IMR-90 (cell line): Measurements from ENCODE around the gene ISM1. TPM values are rescaled to one million over a fixed set of nuclear protein-coding genes. Genes with fewer than 3 reads are reported as not detected.
A peak's percentile ranks its signal among the peaks of the same experiment; 100 is the strongest.

Experiments
- ATAC-seq: fragments of 200-7000 bp; cut with Tn5 transposase; 2 replicates; pipeline ENCODE4 v1.9.1; 2020; ENCODE audit warnings: low read depth, mild to moderate bottlenecking, moderate library complexity
- BruUV-seq: library from RNA; stranded (reverse); fragments of 400-500 nt; replicated peaks from 2 replicates; lab custom pipeline; 2021; lab: Mats Ljungman, UMichigan
- CTCF ChIA-PET: fragments of 300-600 bp; formaldehyde crosslinking; extraction: SDS; loops from one replicate; lab custom pipeline; 2021; ENCODE audit warnings: antibody characterized with exemption; lab: Yijun Ruan, JAX
- POLR2A ChIA-PET: fragments of 300-600 bp; sonication (Branson Sonifier 250); formaldehyde crosslinking; loops from one replicate; lab custom pipeline; 2022; ENCODE audit warnings: antibody characterized with exemption; ENCODE audit not compliant: unreplicated experiment; lab: Charles Lee
- DNase-seq: peaks from one replicate; pipeline ENCODE4 v3.0.0; 2013
- H2AFZ ChIP-seq: replicated peaks from 2 replicates; pipeline ENCODE3; 2013; ENCODE audit warnings: low read length, mild to moderate bottlenecking; ENCODE audit not compliant: poor library complexity
- H2AK5ac ChIP-seq: 2 replicates; pipeline ENCODE4 v1.6.1; 2013; ENCODE audit warnings: low read depth, low read length, inconsistent platforms
- H2AK9ac ChIP-seq: replicated peaks from 2 replicates; pipeline ENCODE3; 2013; ENCODE audit warnings: mild to moderate bottlenecking, low read depth, low read length, moderate library complexity; ENCODE audit not compliant: poor library complexity
- H2BK120ac ChIP-seq: 2 replicates; pipeline ENCODE4 v1.6.1; 2013; ENCODE audit warnings: low read depth, low read length, inconsistent platforms
- H2BK15ac ChIP-seq: 3 replicates; pipeline ENCODE4 v1.6.1; 2013; ENCODE audit warnings: low read depth, low read length, inconsistent platforms
- H2BK20ac ChIP-seq: 2 replicates; pipeline ENCODE4 v1.6.1; 2013; ENCODE audit warnings: low read depth, mild to moderate bottlenecking, inconsistent platforms, low read length, moderate library complexity
- H2BK5ac ChIP-seq: 2 replicates; pipeline ENCODE4 v1.6.1; 2013; ENCODE audit warnings: mild to moderate bottlenecking, low read depth, low read length, inconsistent platforms; ENCODE audit not compliant: poor library complexity, severe bottlenecking
- H3K14ac ChIP-seq: replicated peaks from 2 replicates; pipeline ENCODE4 v1.6.1; 2013; ENCODE audit warnings: low read depth, low read length, inconsistent platforms
- H3K18ac ChIP-seq: 2 replicates; pipeline ENCODE4 v1.6.1; 2013; ENCODE audit warnings: low read depth, low read length, control low read depth
- H3K23ac ChIP-seq: 2 replicates; pipeline ENCODE4 v1.6.1; 2013; ENCODE audit warnings: low read depth, low read length, inconsistent platforms
- H3K27ac ChIP-seq: 2 replicates; pipeline ENCODE4 v1.5.1; 2013; ENCODE audit warnings: mild to moderate bottlenecking, control low read depth, low read length; ENCODE audit not compliant: insufficient read depth
- H3K27me3 ChIP-seq: 2 replicates; pipeline ENCODE4 v1.6.1; 2013; ENCODE audit warnings: low read length; ENCODE audit not compliant: control insufficient read depth, insufficient read depth
- H3K36me3 ChIP-seq: 2 replicates; pipeline ENCODE4 v1.6.1; 2013; ENCODE audit warnings: low read length, mixed read lengths; ENCODE audit not compliant: control insufficient read depth, insufficient read depth
- H3K4ac ChIP-seq: 2 replicates; pipeline ENCODE4 v1.6.1; 2013; ENCODE audit warnings: low read depth, low read length, inconsistent platforms
- H3K4me1 ChIP-seq: 2 replicates; pipeline ENCODE4 v1.6.1; 2013; ENCODE audit warnings: low read length, mixed read lengths; ENCODE audit not compliant: control insufficient read depth, insufficient read depth
- H3K4me2 ChIP-seq: 2 replicates; pipeline ENCODE4 v1.6.1; 2013; ENCODE audit warnings: low read depth, mild to moderate bottlenecking, control low read depth, low read length, moderate library complexity
- H3K4me3 ChIP-seq: 2 replicates; pipeline ENCODE4 v1.5.1; 2013; ENCODE audit warnings: low read depth, mild to moderate bottlenecking, control low read depth, low read length, moderate library complexity; ENCODE audit not compliant: insufficient read depth
- H3K56ac ChIP-seq: 2 replicates; pipeline ENCODE4 v1.6.1; 2013; ENCODE audit warnings: low read length, inconsistent platforms; ENCODE audit not compliant: insufficient read depth; ENCODE audit errors: extremely low read depth
- H3K79me1 ChIP-seq, 2 experiments: 2 replicates each; pipeline ENCODE4 v1.6.1; 2013; ENCODE audit warnings: low read length in 2 of 2, inconsistent platforms in 1 of 2, low read depth in 1 of 2
- H3K9ac ChIP-seq: 2 replicates; pipeline ENCODE4 v1.6.1; 2013; ENCODE audit warnings: low read depth, low read length, control low read depth
- H3K9me1 ChIP-seq: 2 replicates; pipeline ENCODE4 v1.6.1; 2013; ENCODE audit warnings: low read length, inconsistent platforms; ENCODE audit not compliant: insufficient read depth
- H3K9me3 ChIP-seq: 2 replicates; pipeline ENCODE4 v1.6.1; 2013; ENCODE audit warnings: low read length; ENCODE audit not compliant: control insufficient read depth, insufficient read depth
- H4K20me1 ChIP-seq: 2 replicates; pipeline ENCODE4 v1.6.1; 2013; ENCODE audit warnings: low read length, inconsistent platforms; ENCODE audit not compliant: insufficient read depth
- H4K5ac ChIP-seq: 2 replicates; pipeline ENCODE4 v1.6.1; 2013; ENCODE audit warnings: mild to moderate bottlenecking, low read depth, low read length, control low read depth
- H4K8ac ChIP-seq, 2 experiments: 2 replicates each; pipeline ENCODE4 v1.6.1; 2013; ENCODE audit warnings: low read depth in 2 of 2, low read length in 2 of 2, control low read depth in 1 of 2, inconsistent platforms in 1 of 2
- H4K91ac ChIP-seq: 2 replicates; pipeline ENCODE4 v1.6.1; 2013; ENCODE audit warnings: low read depth, low read length, inconsistent platforms; ENCODE audit not compliant: insufficient read depth
- CTCF ChIP-seq: conservative IDR thresholded peaks from 2 replicates; pipeline ENCODE4 v1.5.1; 2012; ENCODE audit warnings: mild to moderate bottlenecking, low read depth, low read length, improper control_type of control experiment
- ELK1 ChIP-seq: fragments of 150-350 bp; IDR thresholded peaks from 2 replicates; pipeline ENCODE4 v1.6.1; 2016; ENCODE audit warnings: low read depth, mild to moderate bottlenecking, low read length, moderate library complexity, borderline replicate concordance
- MAFK ChIP-seq: IDR thresholded peaks from 2 replicates; pipeline ENCODE4 v1.6.1; 2012; ENCODE audit warnings: low read depth, low read length, improper control_type of control experiment
- MAZ ChIP-seq: IDR thresholded peaks from 2 replicates; pipeline ENCODE4 v1.6.1; 2012; ENCODE audit warnings: low read depth, mild to moderate bottlenecking, low read length, improper control_type of control experiment, moderate library complexity, borderline replicate concordance
- MXI1 ChIP-seq: IDR thresholded peaks from 2 replicates; pipeline ENCODE4 v1.6.1; 2012; ENCODE audit warnings: low read depth, mild to moderate bottlenecking, low read length, moderate library complexity, borderline replicate concordance
- RAD21 ChIP-seq: IDR thresholded peaks from 2 replicates; pipeline ENCODE4 v1.6.1; 2012; ENCODE audit warnings: low read length, improper control_type of control experiment
- RCOR1 ChIP-seq: IDR thresholded peaks from 2 replicates; pipeline ENCODE4 v1.6.1; 2012; ENCODE audit warnings: mild to moderate bottlenecking, low read length, improper control_type of control experiment; ENCODE audit not compliant: insufficient replicate concordance
- SMC3 ChIP-seq: fragments of 150-350 bp; IDR thresholded peaks from 2 replicates; pipeline ENCODE4 v1.6.1; 2016; ENCODE audit warnings: low read depth, mild to moderate bottlenecking, antibody characterized with exemption, low read length, moderate library complexity
- WGBS, 2 experiments: methylation state at CpG; one replicate each; pipeline versions ENCODE4 v1.1.5 to v1.1.7; 2013; ENCODE audit warnings: missing lambda C conversion rate in 2 of 2; ENCODE audit not compliant: insufficient read length in 1 of 2; ENCODE audit errors: extremely low coverage in 2 of 2; 5-methylcytosine and 5-hydroxymethylcytosine counted together
- dilution Hi-C: fragments of 300-500 bp; cut with HindIII; formaldehyde crosslinking; loops from one replicate; pipeline ENCODE4 v1.14.3; 2018; ENCODE audit warnings: low sequenced_read_pairs; ENCODE audit not compliant: unreplicated experiment
- in situ Hi-C: fragments of 300-500 bp; cut with MboI; formaldehyde crosslinking; loops from 3 replicates; pipeline ENCODE4 v1.14.3; 2019; ENCODE audit warnings: low sequenced_read_pairs, inconsistent platforms, mixed read lengths
- intact Hi-C: fragments of 100-400 bp; cut with micrococcal nuclease; formaldehyde crosslinking; loops from 2 replicates; pipeline ENCODE4 v1.10.0; 2022
- polyA plus RNA-seq, 3 experiments: library from polyadenylated mRNA; depleted of rRNA; stranded (reverse); fragments of >200 nt; gene quantifications; 2 replicates each; pipeline ENCODE4 v1.2.3, GENCODE V29; 2012; ENCODE audit warnings: low replicate concordance in 1 of 3
- total RNA-seq: library from RNA; depleted of rRNA; stranded (reverse); fragments of >200 nt; gene quantifications from 2 replicates; pipeline ENCODE4 v1.2.3, GENCODE V29; 2012

The ISM1 gene
- total and polyA plus RNA-seq, 2 of the 4 experiments (the other 2 are of a cell fraction) = not detected

GRCh38 chr20:13325033-13325432, 104.0 kb downstream of the ISM1 start:
- ChIA-PET POLR2A (no interaction called here), CTCF (interaction anchor here (0.7 to 1.9 kb wide), 8 partner anchors 18 to 447 kb away, joined by 3 to 28 read pairs (median 4); no protein-coding TSS in a partner anchor)
- WGBS, 2 experiments = no CpG with 5 or more reads among the region's 8 CpGs
- in situ Hi-C loops = loop anchor here (10.0 kb wide), 2 partner anchors 230 to 440 kb away; no protein-coding TSS in a partner anchor
- Histone ChIP-seq H4K5ac (no peak overlapping the region), H3K56ac (no peak overlapping the region), H3K14ac (no peak overlapping the region), H3K9ac (no peak overlapping the region), H2AK9ac (no peak overlapping the region), H3K9me3 (no peaks in the 10 kb centered on the region), H2BK5ac (no peak overlapping the region), H3K9me1 (no peaks in the 10 kb centered on the region), H4K91ac (no peak overlapping the region), H3K4me2 (no peak overlapping the region), H3K27me3 (peaks cover 10% of the 10 kb centered on the region), H3K36me3 (no peaks in the 10 kb centered on the region), H3K4me3 (no peak overlapping the region), H3K4ac (no peak overlapping the region), H4K8ac (no peak overlapping the region), H2BK15ac (no peak overlapping the region), H2AK5ac (no peak overlapping the region), H2AFZ (no peak overlapping the region), H3K23ac (no peak overlapping the region), H3K4me1 (no peaks in the 10 kb centered on the region), H3K18ac (no peak overlapping the region), H3K27ac (no peak overlapping the region), H4K20me1 (no peaks in the 10 kb centered on the region), H2BK20ac (no peak overlapping the region), H3K79me1 (no peaks in the 10 kb centered on the region), H2BK120ac (no peak overlapping the region)
- BruUV-seq = no TSS peak
- TF ChIP-seq MXI1 (no peak), SMC3 (peak; percentile 54; the same call in 1 of the 2 replicates), MAZ (peak; percentile 64; the same call in 1 of the 2 replicates), RAD21 (peak; percentile 58), CTCF (peak; percentile 49), RCOR1 (no peak), MAFK (no peak), ELK1 (no peak)
- intact Hi-C loops = loop anchor here (1.0 to 5.0 kb wide), 3 partner anchors 221 to 462 kb away; partner anchors contain the start of gene NDUFAF5
- dilution Hi-C loops = no loop called here
- ATAC-seq (peak; percentile 80), DNase-seq (peak; percentile 16)
